Measurements from ENCODE around the gene KRT17.
"Not testable (repeated sequence)": the region's sequence is repeated elsewhere in the genome, so short reads cannot be mapped to it uniquely, and the experiment has no call there.

Gene KRT17

GRCh38 chr17:41653892-41654677, 29.7 kb upstream of the KRT17 start:
- DNase-seq, result no peak

- no peak for DNase-seq
Measured at GRCh38 chr17:41653421-41653820, 29.0 kb upstream of the KRT17 start.

GRCh38 chr17:41652461-41652970, 28.1 kb upstream of the KRT17 start:
- no peak for DNase-seq

GRCh38 chr17:41651625-41652460, 27.5 kb upstream of the KRT17 start:
- no peak for DNase-seq

GRCh38 chr17:41650794-41651624, 26.6 kb upstream of the KRT17 start:
- DNase-seq, result no peak

GRCh38 chr17:41649923-41650519, 25.6 kb upstream of the KRT17 start:
- DNase-seq, result no peak

GRCh38 chr17:41648411-41649195, 24.2 kb upstream of the KRT17 start:
- peak; percentile 69 for DNase-seq

- peak; percentile 48 for DNase-seq
Measured at GRCh38 chr17:41647940-41648410, 23.6 kb upstream of the KRT17 start.

- DNase-seq, result no peak
Measured at GRCh38 chr17:41647038-41647813, 22.9 kb upstream of the KRT17 start.

- DNase-seq, result no peak
Measured at GRCh38 chr17:41642252-41643156, 18.1 kb upstream of the KRT17 start.

- not testable (repeated sequence) for DNase-seq
Measured at GRCh38 chr17:41640596-41640995, 16.2 kb upstream of the KRT17 start.

GRCh38 chr17:41639492-41640473, 15.4 kb upstream of the KRT17 start:
- no peak for DNase-seq

- DNase-seq, result no peak
Measured at GRCh38 chr17:41638941-41639340, 14.6 kb upstream of the KRT17 start.

GRCh38 chr17:41638194-41638593, 13.8 kb upstream of the KRT17 start:
- no peak for DNase-seq

GRCh38 chr17:41636652-41637051, 12.3 kb upstream of the KRT17 start:
- DNase-seq, result no peak

- DNase-seq, result no peak
Measured at GRCh38 chr17:41635121-41636097, 11.0 kb upstream of the KRT17 start.

- no peak for DNase-seq
Measured at GRCh38 chr17:41634639-41635038, 10.3 kb upstream of the KRT17 start.

All from NCI-H1092 (cell line).